Neural progenitor cell (in vitro differentiated cells): ENCODE results near the gene COL21A1. TPM values are rescaled to one million over a fixed set of nuclear protein-coding genes. Genes with fewer than 3 reads are reported as not detected.
A peak's percentile ranks its signal among the peaks of the same experiment; 100 is the strongest.

Experiments
- DNase-seq: peaks from one replicate; pipeline ENCODE4 v3.0.0-alpha.2; 2016; ENCODE audit warnings: low spot score
- H2AFZ ChIP-seq: fragments of 200-600 bp; sonication (generic); replicated peaks from 2 replicates; pipeline ENCODE4 v1.6.1; 2016; ENCODE audit warnings: antibody characterized with exemption
- H3F3A ChIP-seq: fragments of 200-600 bp; sonication (generic); 2 replicates; pipeline ENCODE4 v1.6.1; 2016; ENCODE audit warnings: antibody characterized with exemption, low read depth
- H3K27ac ChIP-seq: fragments of 200-600 bp; sonication (generic); 2 replicates; pipeline ENCODE4 v1.5.1; 2016; ENCODE audit warnings: mild to moderate bottlenecking
- H3K27me3 ChIP-seq: fragments of 200-600 bp; sonication (generic); 2 replicates; pipeline ENCODE4 v1.6.1; 2016; ENCODE audit warnings: mild to moderate bottlenecking, moderate library complexity
- H3K36me3 ChIP-seq: fragments of 200-600 bp; sonication (generic); 2 replicates; pipeline ENCODE4 v1.5.1; 2016
- H3K4me1 ChIP-seq: fragments of 200-600 bp; sonication (generic); 2 replicates; pipeline ENCODE4 v1.6.1; 2016; ENCODE audit warnings: mixed run types
- H3K4me2 ChIP-seq: fragments of 200-600 bp; sonication (generic); 2 replicates; pipeline ENCODE4 v1.6.1; 2016
- H3K4me3 ChIP-seq: fragments of 200-600 bp; sonication (generic); 2 replicates; pipeline ENCODE4 v1.5.1; 2016
- H3K79me2 ChIP-seq: fragments of 200-600 bp; sonication (generic); 2 replicates; pipeline ENCODE4 v1.6.1; 2016; ENCODE audit warnings: low read depth
- H3K9ac ChIP-seq: fragments of 200-600 bp; sonication (generic); 2 replicates; pipeline ENCODE4 v1.6.1; 2016
- H3K9me3 ChIP-seq: fragments of 200-600 bp; sonication (generic); 2 replicates; pipeline ENCODE4 v1.5.1; 2016; ENCODE audit warnings: low read depth
- H4K20me1 ChIP-seq: fragments of 200-600 bp; sonication (generic); 2 replicates; pipeline ENCODE4 v1.6.1; 2016; ENCODE audit warnings: low read depth
- H3K27ac Mint-ChIP-seq: 3 replicates; pipeline ENCODE4 v1.8.0; 2021; ENCODE audit warnings: mixed read lengths
- H3K27me3 Mint-ChIP-seq: 2 replicates; pipeline ENCODE4 v1.8.0; 2022; ENCODE audit warnings: low read depth, mild to moderate bottlenecking, inconsistent platforms, moderate library complexity, mixed read lengths; ENCODE audit not compliant: insufficient read depth
- H3K36me3 Mint-ChIP-seq: 3 replicates; pipeline ENCODE4 v1.8.0; 2021; ENCODE audit warnings: mixed read lengths
- H3K4me1 Mint-ChIP-seq: 3 replicates; pipeline ENCODE4 v1.8.0; 2021; ENCODE audit warnings: mixed read lengths
- H3K4me3 Mint-ChIP-seq: 3 replicates; pipeline ENCODE4 v1.8.0; 2021; ENCODE audit warnings: mild to moderate bottlenecking, moderate library complexity, mixed read lengths
- H3K9me3 Mint-ChIP-seq: 3 replicates; pipeline ENCODE4 v1.8.0; 2020; ENCODE audit warnings: mixed read lengths
- EZH2 ChIP-seq: fragments of 200-600 bp; sonication (generic); IDR thresholded peaks from 2 replicates; pipeline ENCODE4 v1.6.1; 2017; ENCODE audit warnings: antibody characterized with exemption, mild to moderate bottlenecking, moderate library complexity
- EZH2phosphoT487 ChIP-seq: fragments of 200-600 bp; sonication (generic); IDR thresholded peaks from 2 replicates; pipeline ENCODE4 v1.6.1; 2017; ENCODE audit warnings: antibody characterized with exemption
- total RNA-seq: library from RNA; depleted of rRNA; stranded (reverse); fragments of >200 nt; gene quantifications from 2 replicates; pipeline ENCODE4 v1.2.3, GENCODE V29; 2015; ENCODE audit warnings: low replicate concordance
- TF ChIP-seq, protein P1 (sequence below): fragments of 200-600 bp; sonication (generic); IDR thresholded peaks from 2 replicates; pipeline ENCODE4 v1.5.1; 2017; ENCODE audit warnings: antibody characterized with exemption, mild to moderate bottlenecking

COL21A1 gene
- total RNA-seq, 1 donor from 2014 or later, result 0.95 TPM

DNA sequence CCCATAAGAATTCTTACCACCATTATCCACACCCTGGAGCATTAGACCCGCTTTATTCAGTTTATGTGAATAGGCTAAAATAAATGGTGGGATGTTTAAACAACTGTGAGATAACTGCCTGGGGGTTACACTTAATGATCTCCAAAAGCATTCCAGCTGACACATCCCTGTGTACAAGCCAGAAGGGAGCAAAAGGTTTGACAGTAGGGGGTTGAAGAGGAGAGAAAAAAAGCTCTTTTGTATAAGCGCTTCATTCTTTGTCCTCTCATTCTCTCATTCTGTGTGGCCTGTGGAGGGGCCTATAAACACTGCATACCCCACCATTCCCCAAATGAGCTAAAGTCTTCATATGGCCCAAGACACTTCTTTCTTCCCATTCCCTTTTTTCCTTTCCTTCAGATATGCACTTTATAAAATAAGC is 30.8 kb upstream of the COL21A1 start:
- Histone ChIP-seq H2AFZ (no peak overlapping the region), H3K9ac (no peak overlapping the region), H3K4me3 (peak overlapping the region; percentile 4), H3K27ac (peak overlapping the region; percentile 74), H4K20me1 (no peaks in the 10 kb centered on the region), H3K9me3 (no peaks in the 10 kb centered on the region), H3K27me3 (no peaks in the 10 kb centered on the region), H3F3A (peaks cover 21% of the 10 kb centered on the region), H3K4me1 (peaks cover 21% of the 10 kb centered on the region), H3K79me2 (no peaks in the 10 kb centered on the region), H3K4me2 (peak overlapping the region; percentile 56), H3K36me3 (no peaks in the 10 kb centered on the region)
- H3K9me3 Mint-ChIP-seq, result peaks cover 26% of the 10 kb centered on the region
- TF ChIP-seq, protein P1, sequence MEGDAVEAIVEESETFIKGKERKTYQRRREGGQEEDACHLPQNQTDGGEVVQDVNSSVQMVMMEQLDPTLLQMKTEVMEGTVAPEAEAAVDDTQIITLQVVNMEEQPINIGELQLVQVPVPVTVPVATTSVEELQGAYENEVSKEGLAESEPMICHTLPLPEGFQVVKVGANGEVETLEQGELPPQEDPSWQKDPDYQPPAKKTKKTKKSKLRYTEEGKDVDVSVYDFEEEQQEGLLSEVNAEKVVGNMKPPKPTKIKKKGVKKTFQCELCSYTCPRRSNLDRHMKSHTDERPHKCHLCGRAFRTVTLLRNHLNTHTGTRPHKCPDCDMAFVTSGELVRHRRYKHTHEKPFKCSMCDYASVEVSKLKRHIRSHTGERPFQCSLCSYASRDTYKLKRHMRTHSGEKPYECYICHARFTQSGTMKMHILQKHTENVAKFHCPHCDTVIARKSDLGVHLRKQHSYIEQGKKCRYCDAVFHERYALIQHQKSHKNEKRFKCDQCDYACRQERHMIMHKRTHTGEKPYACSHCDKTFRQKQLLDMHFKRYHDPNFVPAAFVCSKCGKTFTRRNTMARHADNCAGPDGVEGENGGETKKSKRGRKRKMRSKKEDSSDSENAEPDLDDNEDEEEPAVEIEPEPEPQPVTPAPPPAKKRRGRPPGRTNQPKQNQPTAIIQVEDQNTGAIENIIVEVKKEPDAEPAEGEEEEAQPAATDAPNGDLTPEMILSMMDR, result no peak
- peak; percentile 39 for TF ChIP-seq EZH2phosphoT487
- no peaks in the 10 kb centered on the region for H3K27me3 Mint-ChIP-seq
- DNase-seq, result peak; percentile 81
- H3K27ac Mint-ChIP-seq, result no peak overlapping the region
- H3K36me3 Mint-ChIP-seq, result no peaks in the 10 kb centered on the region
- H3K4me1 Mint-ChIP-seq, result peaks cover 19% of the 10 kb centered on the region
- H3K4me3 Mint-ChIP-seq, result no peak overlapping the region

DNA sequence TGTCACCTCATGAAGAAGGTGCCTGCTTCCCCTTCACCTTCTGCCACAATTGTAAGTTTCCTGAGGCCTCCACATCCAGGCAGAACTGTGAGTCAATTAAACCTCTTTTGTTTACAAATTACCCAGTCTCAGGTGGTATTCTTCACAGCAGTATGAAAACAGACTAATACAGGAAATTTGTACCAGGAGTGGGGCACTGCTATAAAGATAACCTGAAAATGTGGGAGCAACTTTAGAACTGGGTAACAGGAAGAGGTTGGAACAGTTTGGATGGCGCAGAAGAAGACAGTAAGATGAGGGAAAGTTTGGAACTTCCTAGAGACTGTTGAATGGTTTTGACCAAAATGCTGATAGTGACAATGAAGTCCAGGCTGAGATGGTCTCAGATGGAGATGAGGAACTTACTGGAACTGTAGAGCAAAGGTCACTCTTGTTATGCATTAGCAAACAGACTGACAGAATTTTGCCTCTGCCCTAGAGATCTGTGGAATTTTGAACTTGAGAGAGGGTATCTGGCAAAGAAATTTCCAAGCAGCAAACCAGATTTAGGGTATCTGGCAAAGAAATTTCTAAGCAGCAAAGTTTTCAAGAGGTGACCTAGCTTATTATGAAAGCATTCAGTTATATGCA is 23.5 kb upstream of the COL21A1 start:
- H3K9me3 ChIP-seq, result no peaks in the 10 kb centered on the region
- H3K79me2 ChIP-seq, result no peaks in the 10 kb centered on the region
- no peak overlapping the region for H3K27ac ChIP-seq
- no peaks in the 10 kb centered on the region for H3K27me3 ChIP-seq
- no peak overlapping the region for H3K4me3 Mint-ChIP-seq
- DNase-seq, result no peak
- no peak overlapping the region for H2AFZ ChIP-seq
- peaks cover 56% of the 10 kb centered on the region for H3K9me3 Mint-ChIP-seq
- H3F3A ChIP-seq, result no peaks in the 10 kb centered on the region
- no peak overlapping the region for H3K27ac Mint-ChIP-seq
- TF ChIP-seq, protein P1, result no peak
- no peaks in the 10 kb centered on the region for H4K20me1 ChIP-seq
- H3K4me1 Mint-ChIP-seq, result no peaks in the 10 kb centered on the region
- H3K36me3 Mint-ChIP-seq, result peaks cover 3% of the 10 kb centered on the region
- H3K9ac ChIP-seq, result no peak overlapping the region
- H3K36me3 ChIP-seq, result no peaks in the 10 kb centered on the region
- H3K27me3 Mint-ChIP-seq, result no peaks in the 10 kb centered on the region
- H3K4me3 ChIP-seq, result no peak overlapping the region
- no peak overlapping the region for H3K4me2 ChIP-seq
- no peaks in the 10 kb centered on the region for H3K4me1 ChIP-seq

DNA sequence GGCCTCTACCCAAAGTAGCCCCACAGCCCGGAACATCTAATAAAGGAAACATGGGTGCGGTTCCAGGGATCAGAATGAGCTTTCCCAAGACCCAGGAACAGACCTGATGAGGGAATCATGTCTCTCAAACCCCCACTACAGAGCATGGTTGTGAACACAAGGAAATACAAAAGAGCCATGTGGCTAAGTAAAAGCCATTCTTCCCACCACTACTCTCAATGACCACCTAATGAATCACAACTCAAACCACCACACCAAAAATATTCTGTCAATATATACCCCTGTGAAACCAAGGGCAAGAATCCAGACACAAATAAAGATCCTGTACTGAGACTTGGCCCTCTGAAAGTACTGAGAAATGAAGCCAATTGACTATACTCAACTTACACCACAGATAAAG is 20.9 kb upstream of the COL21A1 start:
- no peak overlapping the region for H3K4me2 ChIP-seq
- Mint-ChIP-seq H3K36me3 (peaks cover 3% of the 10 kb centered on the region), H3K27ac (no peak overlapping the region), H3K27me3 (no peaks in the 10 kb centered on the region), H3K4me1 (no peaks in the 10 kb centered on the region), H3K9me3 (peaks cover 34% of the 10 kb centered on the region), H3K4me3 (no peak overlapping the region)
- H3K36me3 ChIP-seq, result no peaks in the 10 kb centered on the region
- no peak for TF ChIP-seq EZH2phosphoT487
- no peak for TF ChIP-seq EZH2
- TF ChIP-seq, protein P1, result no peak
- no peak overlapping the region for H3K4me3 ChIP-seq
- H3K79me2 ChIP-seq, result no peaks in the 10 kb centered on the region
- H3K9ac ChIP-seq, result no peak overlapping the region
- no peaks in the 10 kb centered on the region for H3K27me3 ChIP-seq
- no peaks in the 10 kb centered on the region for H3K9me3 ChIP-seq
- no peaks in the 10 kb centered on the region for H4K20me1 ChIP-seq
- no peak overlapping the region for H3K27ac ChIP-seq
- H3K4me1 ChIP-seq, result no peaks in the 10 kb centered on the region
- no peaks in the 10 kb centered on the region for H3F3A ChIP-seq
- H2AFZ ChIP-seq, result peak overlapping the region; percentile 37
- no peak for DNase-seq
